SU-DHL-6 (cell line): ENCODE data around the gene FRMPD3.

Source experiments
- H2AFZ ChIP-seq: fragments of 200-600 bp; sonication (generic); 2 replicates; pipeline ENCODE4 v1.6.1; 2014; ENCODE audit warnings: low read depth, mild to moderate bottlenecking, moderate library complexity, mixed read lengths, antibody characterized with exemption, low read length; ENCODE audit not compliant: severe bottlenecking
- H3F3A ChIP-seq: fragments of 200-600 bp; shearing (Covaris generic); 2 replicates; pipeline ENCODE4 v1.6.0; 2016; ENCODE audit warnings: antibody characterized with exemption, mild to moderate bottlenecking; ENCODE audit not compliant: insufficient read depth
- H3K27ac ChIP-seq: fragments of 200-600 bp; sonication (generic); 2 replicates; pipeline ENCODE4 v1.5.1; 2016; ENCODE audit warnings: low read depth, mild to moderate bottlenecking, low read length, moderate library complexity, mixed read lengths
- H3K27me3 ChIP-seq: fragments of 200-600 bp; sonication (generic), shearing (Covaris generic); 2 replicates; pipeline ENCODE4 v1.6.0; 2014; ENCODE audit warnings: mild to moderate bottlenecking, low read length
- H3K36me3 ChIP-seq: fragments of 200-600 bp; sonication (generic); 2 replicates; pipeline ENCODE4 v1.6.1; 2014; ENCODE audit warnings: mild to moderate bottlenecking, low read length, mixed read lengths
- H3K4me2 ChIP-seq: fragments of 300-600, 200-600 bp; shearing (Covaris generic), sonication (generic); 2 replicates; pipeline ENCODE4 v1.6.0; 2014; ENCODE audit warnings: low read length, low read depth, mild to moderate bottlenecking; ENCODE audit not compliant: poor library complexity, severe bottlenecking
- H3K4me3 ChIP-seq: fragments of 200-600 bp; sonication (generic); 2 replicates; pipeline ENCODE4 v1.5.1; 2014; ENCODE audit warnings: antibody characterized with exemption, low read length, mild to moderate bottlenecking, mixed read lengths; ENCODE audit not compliant: insufficient read depth, poor library complexity, severe bottlenecking
- H3K79me2 ChIP-seq: fragments of 200-600 bp; sonication (generic); 2 replicates; pipeline ENCODE4 v1.6.1; 2014; ENCODE audit warnings: mild to moderate bottlenecking, low read length, moderate library complexity; ENCODE audit not compliant: insufficient read depth
- H3K9ac ChIP-seq: fragments of 200-600 bp; sonication (generic); 2 replicates; pipeline ENCODE4 v1.7.0; 2014; ENCODE audit warnings: mild to moderate bottlenecking, low read length
- H3K9me2 ChIP-seq: fragments of 200-600 bp; sonication (generic); replicated peaks from 2 replicates; pipeline ENCODE4 v1.6.1; 2014; ENCODE audit warnings: low read length; ENCODE audit not compliant: insufficient read depth
- H3K9me3 ChIP-seq: fragments of 200-600 bp; sonication (generic); 2 replicates; pipeline ENCODE4 v1.6.1; 2014; ENCODE audit warnings: low read length, mixed read lengths; ENCODE audit not compliant: insufficient read depth
- H4K20me1 ChIP-seq: fragments of 200-600 bp; sonication (generic); 2 replicates; pipeline ENCODE4 v1.6.1; 2014; ENCODE audit warnings: low read depth, mild to moderate bottlenecking, antibody characterized with exemption, low read length, moderate library complexity, mixed read lengths
- CTCF ChIP-seq: fragments of 200-600 bp; sonication (generic); IDR thresholded peaks from one replicate; pipeline ENCODE4 v1.5.1; 2017; ENCODE audit warnings: antibody characterized with exemption, mild to moderate bottlenecking, low read length, moderate library complexity; ENCODE audit not compliant: insufficient read depth, poor library complexity, severe bottlenecking
- EZH2phosphoT487 ChIP-seq: fragments of 200-600 bp; sonication (generic), shearing (Covaris generic); conservative IDR thresholded peaks from 2 replicates; pipeline ENCODE4 v1.6.1; 2018; ENCODE audit warnings: mild to moderate bottlenecking, antibody characterized with exemption, low read length, moderate library complexity, mixed read lengths

FRMPD3 gene

GRCh38 chrX:107493141-107493540, 43.7 kb downstream of the FRMPD3 start:
- H3K9me3 ChIP-seq = no peaks in the 10 kb centered on the region
- H4K20me1 ChIP-seq = no peaks in the 10 kb centered on the region
- H3F3A ChIP-seq = no peaks in the 10 kb centered on the region
- H3K27me3 ChIP-seq = no peaks in the 10 kb centered on the region
- H3K4me3 ChIP-seq = no peak overlapping the region
- H2AFZ ChIP-seq = no peak overlapping the region
- H3K79me2 ChIP-seq = no peaks in the 10 kb centered on the region
- no peak overlapping the region for H3K27ac ChIP-seq
- no peak overlapping the region for H3K4me2 ChIP-seq
- TF ChIP-seq EZH2phosphoT487 (no peak), CTCF (no peak)
- no peaks in the 10 kb centered on the region for H3K9me2 ChIP-seq
- no peak overlapping the region for H3K9ac ChIP-seq
- no peaks in the 10 kb centered on the region for H3K36me3 ChIP-seq

GRCh38 chrX:107496786-107497185, 47.3 kb downstream of the FRMPD3 start:
- Histone ChIP-seq H3K36me3 (no peaks in the 10 kb centered on the region), H3K9me3 (no peaks in the 10 kb centered on the region), H3K27ac (no peak overlapping the region), H3K9me2 (no peaks in the 10 kb centered on the region), H4K20me1 (no peaks in the 10 kb centered on the region), H3K4me2 (no peak overlapping the region), H3K9ac (no peak overlapping the region), H3K4me3 (no peak overlapping the region), H3K79me2 (no peaks in the 10 kb centered on the region), H3K27me3 (no peaks in the 10 kb centered on the region), H2AFZ (no peak overlapping the region), H3F3A (no peaks in the 10 kb centered on the region)
- no peak for TF ChIP-seq EZH2phosphoT487
- TF ChIP-seq CTCF = no peak
